HG02840 (cell line): ENCODE measurements around the gene TMEM240.
"Not testable (repeated sequence)": the region's sequence is repeated elsewhere in the genome, so short reads cannot be mapped to it uniquely, and the experiment has no call there.

Experiments used
- ATAC-seq: cut with Tn5 transposase; IDR thresholded peaks from one replicate; pipeline ENCODE4 v1.9.1; 2021; ENCODE audit warnings: mild to moderate bottlenecking, moderate library complexity, moderate number of reproducible peaks; ENCODE audit not compliant: unreplicated experiment, low FRiP score

The TMEM240 gene

DNA sequence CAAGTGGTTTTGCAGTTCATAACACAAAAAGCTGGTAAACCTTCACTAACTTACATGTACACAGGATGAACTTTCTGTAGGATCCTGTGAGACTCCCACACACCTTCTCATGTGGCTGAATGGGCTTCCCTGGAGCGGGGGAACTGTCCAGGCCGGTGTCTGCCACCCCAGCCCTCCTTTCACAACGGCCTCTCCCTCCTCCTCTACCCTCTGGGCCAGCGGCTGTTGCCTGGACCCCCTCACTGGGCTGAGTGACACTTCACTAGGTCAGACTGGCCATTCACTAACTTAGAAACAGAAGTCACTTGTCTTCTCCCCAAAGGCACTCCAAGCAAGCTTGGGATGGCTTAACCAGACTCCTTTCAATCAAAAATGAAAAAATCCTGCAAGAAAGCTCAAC is 18.2 kb upstream of the TMEM240 start:
- ATAC-seq: no peak

DNA sequence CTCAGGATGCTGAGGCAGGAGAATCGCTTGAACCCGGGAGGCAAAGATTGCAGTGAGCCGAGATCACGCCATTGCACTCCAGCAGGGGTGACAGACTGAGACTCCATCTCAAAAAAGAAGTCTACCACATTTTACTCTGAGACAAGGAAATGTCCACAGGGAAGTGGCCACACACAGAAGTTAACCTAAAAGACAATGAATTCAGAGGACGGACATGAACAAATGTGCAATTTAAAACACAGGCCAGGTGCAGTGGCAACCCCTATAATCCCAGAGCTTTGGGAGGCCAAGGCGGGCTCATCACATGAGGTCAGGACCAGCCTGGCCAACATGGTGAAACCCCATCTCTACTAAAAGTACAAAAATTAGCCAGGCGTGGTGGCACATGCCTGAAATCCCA is 17.3 kb upstream of the TMEM240 start:
- ATAC-seq: not testable (repeated sequence)

DNA sequence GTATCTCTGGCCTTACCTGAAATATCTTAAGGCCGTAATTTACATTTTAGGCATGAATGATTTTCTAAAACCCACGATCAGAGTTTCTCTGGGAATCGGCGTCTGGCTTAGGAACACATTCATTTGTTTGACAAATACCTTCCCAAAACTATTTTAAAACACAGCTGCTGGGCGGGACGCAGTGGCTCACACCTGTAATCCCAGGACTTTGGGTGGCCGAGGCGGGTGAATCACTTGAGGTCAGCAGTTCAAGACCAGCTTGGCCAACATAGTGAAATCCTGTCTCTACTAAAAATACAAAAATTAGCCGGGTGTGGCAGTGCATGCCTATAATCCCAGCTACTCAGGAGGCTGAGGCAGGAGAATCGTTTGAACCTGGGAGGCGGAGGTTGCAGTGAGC is 16.5 kb upstream of the TMEM240 start:
- ATAC-seq: not testable (repeated sequence)

DNA sequence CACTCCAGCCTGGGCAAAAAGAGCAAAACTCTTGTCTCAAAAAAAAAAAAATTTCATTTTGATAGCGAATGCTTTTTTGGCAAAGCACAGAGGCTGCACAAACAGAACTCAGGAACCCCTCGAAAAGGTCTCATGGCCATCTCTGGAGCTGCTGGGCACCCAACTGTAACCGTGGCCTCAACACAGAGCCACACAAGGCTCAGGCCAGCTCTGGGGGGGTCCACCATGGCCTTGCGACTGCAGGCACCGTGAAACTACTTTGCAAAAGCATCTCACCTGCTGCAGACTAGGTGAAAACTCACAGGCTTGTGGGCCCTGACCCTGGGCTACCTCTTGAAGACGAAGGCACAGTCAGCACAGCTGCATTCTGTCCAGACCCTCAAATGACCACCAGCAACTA is 16.1 kb upstream of the TMEM240 start:
- ATAC-seq: no peak

DNA sequence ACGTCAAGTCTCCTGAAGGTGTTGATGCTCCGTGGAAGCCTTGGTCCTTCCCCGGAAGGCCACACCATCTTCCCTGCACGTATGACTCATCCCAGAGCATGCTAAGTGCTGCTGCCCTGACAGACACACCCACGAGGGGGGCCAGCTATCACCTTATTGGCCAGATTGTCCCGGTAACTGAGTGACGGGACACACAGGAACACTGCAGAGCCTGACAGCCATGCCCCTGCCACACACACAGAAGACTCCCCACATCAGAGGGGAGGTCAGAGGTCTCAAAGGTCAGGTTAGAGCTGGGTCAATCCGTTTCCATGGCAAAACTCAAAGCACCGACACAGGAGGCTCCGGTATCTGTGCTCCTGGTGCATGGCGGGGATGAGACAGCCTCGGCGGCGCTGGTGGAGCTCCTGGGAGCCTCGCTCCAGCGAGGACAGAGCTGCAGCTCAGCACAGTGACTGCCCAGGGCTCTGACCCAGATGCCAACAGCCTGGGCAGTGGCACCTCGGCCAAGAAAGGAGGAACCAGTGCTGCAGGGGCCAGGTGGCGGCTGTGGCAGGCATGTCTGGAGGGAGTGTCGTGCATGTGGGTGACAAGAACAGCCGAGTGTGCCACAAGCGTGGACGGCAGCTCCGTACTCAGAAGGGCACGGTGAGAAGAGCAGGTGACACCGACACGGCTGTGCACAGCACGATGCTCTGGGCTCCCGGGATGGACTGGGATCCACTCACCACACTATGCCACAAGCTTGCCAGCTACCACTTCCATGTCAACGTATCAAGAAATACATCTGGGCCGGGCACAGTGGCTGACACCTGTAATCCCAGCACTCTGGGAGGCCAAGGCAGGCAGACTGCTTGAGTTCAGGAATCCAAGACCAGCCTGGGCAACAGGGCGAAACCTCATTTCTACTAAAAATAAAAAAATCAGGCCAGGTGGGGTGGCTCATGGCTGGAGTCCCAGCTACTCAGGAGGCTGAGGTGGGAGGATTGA is 14.8 kb upstream of the TMEM240 start:
- no peak for ATAC-seq

DNA sequence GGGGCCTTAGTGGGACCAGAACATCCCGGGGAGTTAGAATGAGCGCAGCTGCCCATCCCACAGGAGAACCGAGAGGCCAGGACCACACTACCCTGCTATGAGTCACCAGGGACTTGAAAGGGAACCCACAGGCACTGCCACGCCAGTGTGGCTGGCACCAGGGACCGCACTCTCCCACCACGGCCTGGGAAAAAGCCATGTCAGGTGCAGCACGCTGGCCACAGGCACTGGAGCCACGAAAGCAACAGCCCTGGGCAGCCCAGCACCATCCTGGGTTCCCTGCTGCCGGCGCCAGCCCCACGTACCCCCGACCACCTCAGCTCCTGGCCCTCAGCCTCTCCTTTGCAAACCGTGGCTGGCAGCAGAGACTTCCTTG is 14.1 kb upstream of the TMEM240 start:
- no peak for ATAC-seq

DNA sequence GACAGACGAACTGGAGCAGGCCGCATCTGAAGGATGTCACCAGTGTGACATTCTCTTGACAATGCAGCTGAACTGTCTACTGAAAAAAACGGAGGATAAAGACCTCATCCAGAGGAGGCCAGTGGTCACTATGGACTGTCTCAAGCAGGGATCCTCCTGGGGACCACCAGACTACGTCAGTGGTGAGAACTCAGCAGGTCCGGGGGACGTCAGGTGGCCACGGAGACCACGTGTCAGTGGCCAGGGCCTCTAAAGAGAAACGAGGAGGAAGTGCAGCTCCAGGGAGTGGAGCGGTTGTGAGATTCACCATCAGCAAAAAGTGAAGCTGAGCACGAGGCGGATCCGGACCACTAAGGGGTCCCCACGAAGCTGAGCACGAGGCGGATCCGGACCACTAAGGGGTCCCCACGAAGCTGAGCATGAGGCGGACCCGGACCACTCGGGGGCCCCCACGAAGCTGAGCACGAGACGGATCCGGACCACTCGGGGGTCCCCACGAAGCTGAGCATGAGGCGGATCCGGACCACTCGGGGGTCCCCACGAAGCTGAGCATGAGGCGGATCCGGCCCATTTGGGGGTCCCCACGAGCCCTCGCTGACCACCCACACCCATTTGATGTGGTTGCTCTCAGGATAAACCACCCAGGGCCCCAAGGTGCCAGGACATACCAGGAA is 13.5 kb upstream of the TMEM240 start:
- ATAC-seq: no peak

DNA sequence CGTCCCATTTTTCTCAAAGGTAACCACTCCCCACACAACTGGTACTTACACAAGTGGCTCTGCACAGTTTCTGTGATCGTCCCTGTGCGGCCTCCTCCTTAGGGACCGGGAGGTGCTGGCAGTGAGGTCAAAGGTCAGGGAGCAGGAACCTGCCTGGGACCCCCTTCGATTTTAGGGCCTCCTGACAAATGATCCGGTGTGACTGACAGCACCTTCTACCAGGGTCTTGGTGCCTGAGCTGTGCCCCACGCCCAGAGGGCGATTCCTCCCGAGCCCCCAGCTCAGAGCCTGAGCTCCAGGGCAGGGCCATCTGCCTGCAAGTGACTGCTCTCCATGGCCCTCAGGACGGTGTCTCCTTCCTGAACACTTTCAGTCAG is 11.8 kb upstream of the TMEM240 start:
- no peak for ATAC-seq

DNA sequence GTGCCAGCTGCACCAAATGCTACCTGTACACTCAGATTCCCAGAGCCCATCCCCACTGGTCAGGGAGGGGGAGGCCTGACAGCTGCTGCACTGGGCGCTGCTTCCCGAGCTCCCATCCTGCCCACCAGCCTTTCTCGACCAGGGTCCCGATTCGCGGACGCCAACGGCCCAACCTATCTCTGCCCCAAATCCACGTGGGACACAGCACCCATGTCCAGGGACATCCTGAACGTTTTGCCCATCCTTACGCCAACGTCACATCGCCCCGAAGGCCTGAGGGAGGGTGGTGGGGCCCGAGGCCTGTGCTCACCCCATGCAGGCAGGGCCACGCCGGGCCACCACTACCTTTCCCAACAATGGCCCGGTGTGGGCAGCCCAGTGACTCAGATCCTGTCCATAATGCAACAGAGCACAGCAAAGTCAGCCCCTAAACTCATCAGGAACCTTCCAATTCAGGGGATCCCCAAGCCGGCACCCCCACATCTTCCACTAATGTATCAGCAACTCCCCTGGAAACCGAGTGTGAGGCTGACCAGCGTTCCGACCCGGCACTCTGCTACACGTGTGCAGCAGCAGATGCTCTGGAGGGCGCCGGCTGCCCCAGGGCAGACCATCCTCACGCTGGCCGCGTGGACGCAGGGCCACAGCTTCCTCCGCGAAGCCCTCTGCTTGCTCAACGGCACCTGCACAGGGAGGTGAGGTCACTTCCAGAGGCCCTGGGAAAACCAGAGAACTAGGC is 11.3 kb upstream of the TMEM240 start:
- ATAC-seq: no peak

DNA sequence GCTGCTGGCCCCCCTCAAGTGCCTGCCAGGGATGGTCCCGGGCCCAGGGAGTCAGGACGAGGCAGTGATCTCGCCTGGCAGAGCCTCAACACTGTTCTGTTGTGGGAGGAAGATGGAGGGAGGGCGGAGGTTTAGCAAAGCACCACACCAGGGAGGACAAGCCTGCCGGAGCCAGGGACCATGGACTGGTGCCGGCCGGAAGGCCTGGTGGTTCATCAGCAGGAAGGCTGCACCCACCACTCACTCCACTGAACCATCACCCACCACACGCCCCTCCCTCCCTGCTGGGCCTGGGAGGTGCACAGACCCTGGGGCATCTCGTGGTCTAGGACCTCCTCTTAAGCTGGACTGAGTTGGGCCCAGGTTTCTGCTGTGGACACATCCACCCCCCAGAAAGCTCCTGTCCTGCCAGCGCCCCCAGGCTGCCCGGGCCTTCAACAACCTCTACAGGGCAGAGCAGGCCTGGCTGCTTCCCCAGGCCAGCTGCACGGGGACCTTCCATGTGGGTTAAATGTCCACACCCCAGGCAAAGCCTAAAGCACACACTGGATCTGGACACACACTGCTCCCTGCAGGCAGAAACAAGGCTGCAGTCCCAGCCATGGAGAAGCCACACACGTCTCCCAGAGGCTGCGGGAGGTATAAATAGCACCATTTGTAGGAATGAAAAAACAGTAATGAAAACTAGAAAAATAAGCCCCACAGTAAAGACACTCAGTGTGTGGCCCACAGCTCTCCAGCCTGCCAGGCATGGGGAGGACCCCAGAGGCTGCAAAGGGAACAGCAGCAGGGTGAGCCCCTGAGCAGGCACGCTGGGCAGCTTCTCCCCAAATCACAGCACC is 10.4 kb upstream of the TMEM240 start:
- no peak for ATAC-seq

DNA sequence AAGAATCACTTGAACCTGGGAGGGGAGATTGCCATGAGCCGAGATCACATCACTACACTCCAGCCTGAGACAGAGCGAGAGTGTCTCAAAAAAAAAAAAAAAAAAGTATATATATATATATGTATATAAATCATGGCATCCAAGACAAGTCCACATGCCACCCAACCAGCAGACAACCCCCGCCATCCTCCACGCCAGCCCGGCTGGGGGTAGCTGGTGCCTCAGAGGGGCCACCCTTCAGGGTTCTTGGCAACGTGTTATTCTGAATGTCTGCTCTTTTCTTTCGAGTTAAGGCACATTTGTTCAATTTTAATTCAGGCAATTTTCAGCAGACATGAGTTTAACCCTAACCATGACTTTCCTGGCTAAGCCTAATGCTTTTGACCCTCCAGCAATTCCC is 9.7 kb upstream of the TMEM240 start:
- no peak for ATAC-seq

DNA sequence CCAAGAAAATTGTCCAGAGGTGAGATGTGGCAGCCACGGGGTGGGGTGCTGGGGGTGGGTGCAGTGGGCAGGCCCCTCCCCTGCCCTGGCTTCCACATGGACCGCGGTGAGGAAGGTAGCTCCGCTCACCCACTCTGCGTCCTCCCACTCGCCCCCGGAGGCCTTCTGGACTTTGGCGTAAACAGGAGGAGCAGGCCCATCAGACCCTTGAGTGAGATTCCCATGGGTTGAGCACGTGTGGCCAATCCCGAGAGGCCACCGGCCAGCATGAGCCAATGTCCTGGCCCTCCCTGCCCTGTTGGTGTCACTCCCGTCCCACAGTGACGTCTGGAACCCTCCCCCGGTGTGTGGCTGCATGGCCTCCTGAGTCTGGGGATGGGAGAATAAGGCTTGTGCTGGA is 8.2 kb upstream of the TMEM240 start:
- ATAC-seq: no peak

DNA sequence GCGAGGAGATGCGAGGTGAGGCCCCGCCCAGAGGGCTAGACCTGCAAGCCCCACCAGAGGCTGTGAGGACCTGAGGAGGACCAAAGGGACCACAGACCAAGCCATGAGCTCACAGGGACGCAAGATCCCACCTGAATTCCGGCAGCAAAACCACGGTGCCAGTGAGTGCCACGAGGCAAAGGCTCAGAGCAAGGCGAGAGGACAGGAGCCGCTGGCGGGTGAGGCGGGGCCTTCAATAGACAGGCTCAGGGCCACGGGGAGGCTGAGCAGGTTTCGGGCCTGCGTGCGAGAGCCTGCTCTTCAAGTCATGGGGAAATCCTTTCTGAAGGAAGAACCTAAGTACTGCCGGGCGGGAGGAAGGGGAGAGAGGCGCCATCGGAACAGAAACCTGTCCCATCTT is 7.1 kb upstream of the TMEM240 start:
- ATAC-seq: no peak

DNA sequence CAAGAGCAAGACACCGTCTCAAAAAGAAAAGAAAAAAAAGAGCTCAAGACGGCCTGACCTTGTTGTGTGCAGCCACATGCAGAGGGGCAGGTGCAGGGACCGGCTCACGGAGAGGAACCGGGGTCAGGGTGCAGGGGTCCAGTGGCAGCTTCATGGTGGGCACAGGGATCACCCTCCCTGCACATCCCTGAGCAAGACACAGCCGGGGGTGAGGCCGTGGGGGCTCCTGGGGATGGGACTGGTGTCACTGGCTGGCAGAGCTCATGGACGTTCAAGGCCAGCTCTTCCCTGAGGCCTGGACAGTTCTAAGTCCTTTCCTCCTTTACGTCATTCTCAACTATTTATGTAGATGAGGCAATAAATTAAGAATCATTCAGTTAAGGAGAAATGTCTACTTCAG is 6.6 kb upstream of the TMEM240 start:
- no peak for ATAC-seq

DNA sequence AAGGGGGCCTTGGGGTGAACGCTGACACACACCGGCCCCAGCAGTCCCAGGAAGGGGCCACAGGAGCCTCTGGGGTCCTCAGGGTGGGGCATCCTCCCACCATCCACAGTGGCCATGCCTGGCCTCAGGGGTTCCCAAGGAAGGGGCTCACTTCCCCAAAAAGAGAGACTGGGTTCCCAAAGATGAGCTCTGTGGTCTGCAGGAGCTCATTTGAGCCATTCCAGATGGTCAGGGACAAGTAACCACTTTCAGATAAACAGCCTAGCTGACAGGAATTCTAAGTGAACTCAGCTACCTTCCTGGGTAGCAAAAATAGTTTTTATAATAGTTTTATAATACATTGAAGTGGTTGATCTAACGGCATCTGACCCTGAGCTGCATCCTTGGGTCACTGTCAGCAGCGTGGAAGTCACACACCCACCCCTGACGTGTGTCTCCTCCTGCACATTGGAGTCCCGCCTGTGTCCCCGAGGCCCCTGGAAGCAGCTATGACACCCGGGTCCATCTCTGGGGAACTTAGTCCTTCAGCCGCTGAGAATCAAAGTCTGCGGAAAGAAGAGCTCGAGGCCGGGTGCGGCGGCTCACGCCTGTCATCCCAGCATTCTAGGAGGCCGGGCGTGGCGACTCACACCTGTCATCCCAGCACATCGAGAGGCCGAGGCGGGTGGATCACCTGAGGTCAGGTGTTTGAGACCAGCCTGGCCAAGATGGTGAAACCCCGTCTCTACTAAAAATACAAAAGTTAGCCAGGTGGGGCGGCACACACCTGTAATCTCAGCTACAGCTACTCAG is 5.7 kb upstream of the TMEM240 start:
- ATAC-seq: no peak

DNA sequence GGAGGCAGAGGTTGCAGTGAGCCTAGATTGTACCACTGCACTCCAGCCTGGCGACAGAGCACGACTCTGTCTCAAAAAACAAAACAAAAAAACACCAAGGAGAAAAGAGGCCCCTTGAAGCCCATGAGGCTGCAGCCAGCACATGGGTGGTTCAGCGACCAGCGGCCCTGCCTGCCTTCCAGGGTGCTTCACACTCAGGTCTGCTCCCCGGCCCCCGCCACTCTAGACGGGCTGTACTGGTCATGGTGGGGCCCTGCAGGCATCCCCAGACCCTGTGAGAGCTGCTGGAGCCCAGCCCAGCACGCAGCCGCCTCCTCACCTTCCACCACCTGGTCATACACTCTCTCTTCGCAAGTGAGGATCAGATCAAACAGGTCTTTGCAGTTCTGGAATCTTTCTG is 4.1 kb upstream of the TMEM240 start:
- ATAC-seq: no peak

DNA sequence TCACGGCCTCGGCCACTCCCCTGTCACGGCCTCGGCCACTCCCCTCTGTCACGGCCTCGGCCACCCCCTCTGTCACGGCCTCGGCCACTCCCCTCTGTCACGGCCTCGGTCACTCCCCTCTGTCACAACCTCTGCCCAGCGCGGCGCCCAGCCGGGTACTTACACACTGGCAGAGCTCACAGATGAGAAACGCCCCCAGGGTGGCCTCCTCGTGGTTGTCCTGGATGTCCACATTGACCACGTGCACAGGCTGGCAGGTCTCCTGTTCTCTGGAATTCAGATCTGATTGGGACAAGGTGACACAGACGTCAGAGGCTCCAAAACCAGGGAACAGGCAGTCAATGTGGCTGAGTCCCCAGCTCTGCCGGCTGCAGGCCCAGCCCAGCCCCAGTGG is 3.3 kb upstream of the TMEM240 start:
- ATAC-seq: no peak

DNA sequence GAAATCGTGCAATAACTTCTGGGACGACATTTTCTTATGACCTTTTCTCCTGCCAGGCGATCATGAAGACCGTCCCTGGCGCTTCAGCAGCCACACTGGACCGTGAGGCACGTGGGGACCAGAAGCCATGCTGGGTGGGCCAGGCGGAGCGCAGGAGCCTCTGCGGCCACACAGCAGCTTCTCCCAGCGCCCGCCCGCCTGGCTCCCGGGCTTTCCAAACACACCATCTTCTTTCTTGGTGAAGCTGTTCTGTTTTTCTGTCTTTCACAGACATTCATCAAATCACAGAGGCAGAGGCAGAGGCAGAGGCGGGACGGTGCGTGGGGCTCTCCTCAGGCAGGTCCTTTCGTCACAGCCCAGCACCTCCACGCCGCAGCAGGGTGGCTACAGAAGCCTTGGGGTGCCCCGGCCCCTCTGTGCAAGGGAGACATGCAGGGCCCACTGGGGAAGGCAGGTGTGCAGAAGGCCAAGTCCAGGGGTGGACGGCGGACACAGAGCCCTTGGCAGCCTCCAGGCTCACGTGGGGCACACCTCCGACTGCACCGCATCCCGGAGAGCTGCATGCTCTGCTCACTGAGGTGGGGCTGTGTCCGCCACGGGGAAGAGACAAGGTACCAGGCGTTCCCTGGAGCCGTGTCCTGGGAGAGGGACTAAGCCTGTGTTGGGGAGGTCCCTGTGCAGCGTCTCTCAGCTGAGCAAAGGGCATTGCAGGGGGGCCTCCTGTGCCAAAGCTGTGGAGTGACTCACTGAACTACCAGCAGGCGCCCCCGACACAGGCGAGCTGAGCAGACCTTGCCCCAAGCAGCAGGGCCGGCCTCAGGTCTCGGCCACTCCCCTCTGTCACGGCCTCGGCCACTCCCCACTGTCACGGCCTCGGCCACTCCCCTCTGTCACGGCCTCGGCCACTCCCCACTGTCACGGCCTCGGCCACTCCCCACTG is 2.6 kb upstream of the TMEM240 start:
- no peak for ATAC-seq
